Left lung (tissue), 10 donors: ENCODE results near the gene KCNK10. TPM values are rescaled to one million over a fixed set of nuclear protein-coding genes. Genes with fewer than 3 reads are reported as not detected.

Experiments used
- ATAC-seq: fragments of 200-7000 bp; cut with Tn5 transposase; one replicate; pipeline ENCODE4 v1.9.1; 2020; ENCODE audit warnings: moderate library complexity
- DNase-seq, 4 donors: peaks; one replicate each; pipeline ENCODE4 v3.0.0-alpha.2; 2013 to 2020
- H3K27ac ChIP-seq, 2 donors: fragments of 200-600 bp; sonication (generic) in 1 of 2; one replicate each; pipeline versions ENCODE4 v1.5.0 to v1.8.0; 2020 to 2021
- H3K27me3 ChIP-seq, 2 donors: fragments of 200-600 bp; sonication (generic) in 1 of 2; one replicate each; pipeline versions ENCODE4 v1.5.0 to v1.8.0; 2020 to 2021
- H3K36me3 ChIP-seq, 2 donors: fragments of 200-600 bp; sonication (generic) in 1 of 2; one replicate each; pipeline versions ENCODE4 v1.5.0 to v1.8.0; 2020 to 2021
- H3K4me1 ChIP-seq, 2 donors: fragments of 200-600 bp; one replicate each; pipeline ENCODE4 v1.8.0; 2021
- H3K4me3 ChIP-seq, 2 donors: fragments of 200-600 bp; sonication (generic) in 1 of 2; one replicate each; pipeline versions ENCODE4 v1.5.0 to v1.8.0; 2020 to 2021; ENCODE audit warnings: mild to moderate bottlenecking in 1 of 2
- H3K9me3 ChIP-seq, 2 donors: fragments of 200-600 bp; sonication (generic) in 1 of 2; one replicate each; pipeline versions ENCODE4 v1.5.0 to v1.8.0; 2020 to 2021
- intact Hi-C, 2 donors: fragments of 100-400 bp; cut with DNase I; formaldehyde crosslinking; loops; one replicate each; pipeline versions ENCODE4 v1.11.2 to v1.14.2; 2022
- polyA plus RNA-seq, 6 donors: library from polyadenylated mRNA; unstranded; fragments of 120-200 nt; gene quantifications; one replicate each; pipeline ENCODE4 v1.2.1, GENCODE V29; 2013; ENCODE audit not compliant: insufficient read length in 6 of 6
- total RNA-seq, 2 donors: library from RNA; stranded (reverse); fragmentation: NEBNext Ultra II Directional; extraction: Animal tissue kit (Norgen Biotek cat#: 25700); gene quantifications; one replicate each; pipeline ENCODE4 v1.2.1, GENCODE V29; 2021
- TF ChIP-seq, protein P1 (sequence below), 2 donors: fragments of 200-600 bp; sonication (generic) in 1 of 2; IDR thresholded peaks; one replicate each; pipeline versions ENCODE4 v1.5.0 to v1.8.0; 2021; ENCODE audit warnings: antibody characterized with exemption in 2 of 2
- donor health status: DM: no; HTN: yes; CAD: no.
- donor health status: DM: no; HTN: no; CAD: no.

KCNK10 gene
- total and polyA plus RNA-seq, 8 donors: 0.13 to 0.21 (median 0.16) TPM; not detected in 2

DNA sequence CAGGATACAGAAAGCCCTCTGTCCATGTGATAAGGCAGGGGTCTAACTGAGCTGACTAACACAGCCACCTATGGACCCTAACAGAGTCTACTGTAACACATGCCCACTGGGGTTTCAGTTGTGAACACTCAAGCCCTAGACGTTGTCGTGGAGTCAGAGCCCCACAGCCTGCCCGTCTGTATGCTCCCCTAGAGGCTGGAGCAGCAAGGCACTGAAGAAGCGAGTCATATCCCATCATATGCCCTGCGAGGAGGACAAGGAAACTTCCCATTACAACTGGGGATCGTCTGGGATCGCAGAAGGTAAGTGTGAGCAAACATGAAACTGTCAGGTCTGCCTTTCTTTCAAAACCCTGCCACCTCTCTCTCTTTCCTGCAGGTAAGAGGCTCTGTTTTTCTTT is 180.1 kb downstream of the KCNK10 start:
- H3K27me3 ChIP-seq: no peaks in the 10 kb centered on the region
- intact Hi-C loops: no loop called here
- H3K36me3 ChIP-seq: no peaks in the 10 kb centered on the region
- no peak overlapping the region for H3K27ac ChIP-seq
- H3K4me1 ChIP-seq: peaks cover 0 to 4% of the 10 kb centered on the region in 2 donors
- ATAC-seq (no peak), DNase-seq (no peak)
- no peak overlapping the region for H3K4me3 ChIP-seq
- TF ChIP-seq, protein P1, sequence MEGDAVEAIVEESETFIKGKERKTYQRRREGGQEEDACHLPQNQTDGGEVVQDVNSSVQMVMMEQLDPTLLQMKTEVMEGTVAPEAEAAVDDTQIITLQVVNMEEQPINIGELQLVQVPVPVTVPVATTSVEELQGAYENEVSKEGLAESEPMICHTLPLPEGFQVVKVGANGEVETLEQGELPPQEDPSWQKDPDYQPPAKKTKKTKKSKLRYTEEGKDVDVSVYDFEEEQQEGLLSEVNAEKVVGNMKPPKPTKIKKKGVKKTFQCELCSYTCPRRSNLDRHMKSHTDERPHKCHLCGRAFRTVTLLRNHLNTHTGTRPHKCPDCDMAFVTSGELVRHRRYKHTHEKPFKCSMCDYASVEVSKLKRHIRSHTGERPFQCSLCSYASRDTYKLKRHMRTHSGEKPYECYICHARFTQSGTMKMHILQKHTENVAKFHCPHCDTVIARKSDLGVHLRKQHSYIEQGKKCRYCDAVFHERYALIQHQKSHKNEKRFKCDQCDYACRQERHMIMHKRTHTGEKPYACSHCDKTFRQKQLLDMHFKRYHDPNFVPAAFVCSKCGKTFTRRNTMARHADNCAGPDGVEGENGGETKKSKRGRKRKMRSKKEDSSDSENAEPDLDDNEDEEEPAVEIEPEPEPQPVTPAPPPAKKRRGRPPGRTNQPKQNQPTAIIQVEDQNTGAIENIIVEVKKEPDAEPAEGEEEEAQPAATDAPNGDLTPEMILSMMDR (IDR thresholded peaks at IDR 0.05): no peak
- no peaks in the 10 kb centered on the region for H3K9me3 ChIP-seq

DNA sequence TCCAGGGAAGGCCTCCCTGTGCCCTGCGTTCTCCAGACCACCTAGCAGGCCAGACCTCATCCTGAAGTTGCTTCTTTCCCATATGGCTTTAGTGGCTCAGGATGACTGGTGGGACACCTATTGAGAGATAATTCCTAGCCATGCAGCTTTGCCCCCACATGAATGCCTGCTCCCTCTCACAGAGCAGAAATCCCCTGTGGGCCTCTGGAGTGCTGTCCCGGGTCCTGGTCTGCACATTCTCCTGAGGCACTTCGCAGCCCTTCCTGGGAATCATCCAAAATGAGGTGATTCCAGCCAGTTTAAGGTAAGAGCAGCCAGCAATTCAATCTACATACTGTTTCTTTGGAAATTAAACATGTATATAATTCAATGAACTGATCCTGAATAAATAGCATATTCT is 182.2 kb downstream of the KCNK10 start:
- intact Hi-C loops: no loop called here
- no peaks in the 10 kb centered on the region for H3K27me3 ChIP-seq
- DNase-seq (no peak), ATAC-seq (no peak)
- peaks cover 0 to 4% of the 10 kb centered on the region in 2 donors for H3K4me1 ChIP-seq
- no peaks in the 10 kb centered on the region for H3K9me3 ChIP-seq
- H3K27ac ChIP-seq: no peak overlapping the region
- TF ChIP-seq, protein P1 (IDR thresholded peaks at IDR 0.05): no peak
- H3K4me3 ChIP-seq: no peak overlapping the region
- H3K36me3 ChIP-seq: no peaks in the 10 kb centered on the region

DNA sequence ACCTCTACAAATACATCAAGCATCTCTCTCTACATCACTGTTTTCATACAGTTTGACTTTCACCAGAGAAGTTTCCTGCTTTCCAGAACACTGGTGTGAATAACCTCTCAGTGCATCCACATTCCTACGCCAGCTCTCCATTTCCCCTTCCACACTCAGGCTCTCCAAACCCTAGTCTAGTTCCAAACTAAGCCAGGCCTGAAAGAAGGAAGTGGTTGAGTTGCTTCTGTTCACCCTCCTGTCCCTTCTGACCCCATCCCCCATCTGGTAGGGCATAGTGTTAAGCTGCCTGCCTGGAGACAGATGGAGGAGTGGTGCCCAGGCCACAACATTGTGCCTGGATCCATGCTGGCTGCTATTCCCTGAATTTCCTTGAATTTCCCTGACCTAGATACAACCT is 185.7 kb downstream of the KCNK10 start:
- H3K4me1 ChIP-seq: no peaks in the 10 kb centered on the region
- no peaks in the 10 kb centered on the region for H3K27me3 ChIP-seq
- TF ChIP-seq, protein P1 (IDR thresholded peaks at IDR 0.05): no peak
- no peaks in the 10 kb centered on the region for H3K36me3 ChIP-seq
- H3K9me3 ChIP-seq: peaks cover 0 to 2% of the 10 kb centered on the region in 2 donors
- intact Hi-C loops: no loop called here
- no peak overlapping the region for H3K27ac ChIP-seq
- DNase-seq (no peak), ATAC-seq (no peak)
- H3K4me3 ChIP-seq: no peak overlapping the region

Other genes with a start within 250 kb of the KCNK10 start
- 10 to 100 TPM in 1 of 2 donors, 1 to 10 TPM in 1; 8.9 to 12.4 TPM for gene SPATA7, start 62.4 kb upstream of the KCNK10 start, total RNA-seq
- gene SPATA7, start 62.4 kb upstream of the KCNK10 start, polyA plus RNA-seq: 10 to 100 TPM; 22.8 to 31.4 (median 24.1) TPM
- 10 to 100 TPM; 26.8 to 33.0 TPM for gene PTPN21, start 231.7 kb upstream of the KCNK10 start, total RNA-seq
- gene PTPN21, start 231.7 kb upstream of the KCNK10 start, polyA plus RNA-seq: 10 to 100 TPM; 28.7 to 35.9 (median 29.8) TPM
- gene ZC3H14, start 239.8 kb upstream of the KCNK10 start, total RNA-seq: 10 to 100 TPM; 46.6 to 58.9 TPM
- 10 to 100 TPM; 75.3 to 86.2 (median 81.3) TPM for gene ZC3H14, start 239.8 kb upstream of the KCNK10 start, polyA plus RNA-seq